GM10248 (cell line): ENCODE data around the gene ZNF646.

ENCODE experiments used
- CTCF ChIA-PET: fragments of 300-600 bp; sonication (Branson Sonifier 250); formaldehyde crosslinking; extraction: SDS; loops from one replicate; lab custom pipeline; 2021; ENCODE audit warnings: antibody characterized with exemption; lab: Yijun Ruan, JAX
- POLR2A ChIA-PET: fragments of 350-650 bp; sonication (Branson Sonifier 250); formaldehyde crosslinking; extraction: SDS; loops from one replicate; lab custom pipeline; 2020; ENCODE audit warnings: antibody characterized with exemption; lab: Yijun Ruan, JAX
- DNase-seq: peaks from one replicate; pipeline ENCODE4 v3.0.0; 2012; ENCODE audit errors: extremely low spot score
- CTCF ChIP-seq: IDR thresholded peaks from 2 replicates; pipeline ENCODE4 v1.5.1; 2012; ENCODE audit warnings: mild to moderate bottlenecking, low read depth; ENCODE audit errors: extremely low read depth, missing control alignments, control extremely low read depth

Gene ZNF646

DNA sequence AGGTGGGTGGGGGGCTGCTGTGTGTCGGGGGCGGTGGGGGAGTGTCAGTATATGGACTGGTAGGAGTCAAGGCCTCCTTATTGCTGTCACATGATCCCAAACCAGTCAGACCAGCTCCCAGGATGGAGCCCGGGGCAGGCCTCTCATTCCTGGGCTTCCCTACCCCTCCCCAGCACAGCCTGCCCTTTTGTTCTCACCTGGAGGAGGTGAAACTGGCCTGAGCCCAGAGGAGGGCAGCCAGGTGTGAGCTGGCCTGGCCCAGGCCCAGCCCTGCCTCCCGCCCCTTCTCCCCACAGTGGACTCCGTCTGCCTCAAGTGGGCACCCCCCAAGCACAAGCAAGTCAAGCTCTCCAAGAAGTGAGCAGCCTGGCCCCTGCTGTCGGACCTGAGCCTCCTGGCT lies 56.7 kb downstream of the ZNF646 start:
- ChIA-PET POLR2A (interaction anchor here (1.3 to 1.9 kb wide), 2 partner anchors 11 to 13 kb away, joined by 3 to 8 read pairs; partner anchors contain the start of gene KAT8), CTCF (interaction anchor here (1.6 to 8.5 kb wide), 3 partner anchors 10 to 13 kb away, joined by 4 to 68 read pairs (median 14); partner anchors contain the start of gene KAT8)
- TF ChIP-seq CTCF: no peak
- no peak for DNase-seq

- no peak for DNase-seq
- no peak for TF ChIP-seq CTCF
- ChIA-PET CTCF (interaction anchor here (0.7 to 8.5 kb wide), 4 partner anchors 10 to 312 kb away, joined by 3 to 68 read pairs (median 4); partner anchors contain the start of genes HSD3B7 and KAT8), POLR2A (interaction anchor here (0.8 to 1.6 kb wide), 3 partner anchors 10 to 14 kb away, joined by 3 to 5 read pairs (median 3); partner anchors contain the start of gene KAT8)
Measured at GRCh38 chr16:31131416-31131815, 57.2 kb downstream of the ZNF646 start.

DNA sequence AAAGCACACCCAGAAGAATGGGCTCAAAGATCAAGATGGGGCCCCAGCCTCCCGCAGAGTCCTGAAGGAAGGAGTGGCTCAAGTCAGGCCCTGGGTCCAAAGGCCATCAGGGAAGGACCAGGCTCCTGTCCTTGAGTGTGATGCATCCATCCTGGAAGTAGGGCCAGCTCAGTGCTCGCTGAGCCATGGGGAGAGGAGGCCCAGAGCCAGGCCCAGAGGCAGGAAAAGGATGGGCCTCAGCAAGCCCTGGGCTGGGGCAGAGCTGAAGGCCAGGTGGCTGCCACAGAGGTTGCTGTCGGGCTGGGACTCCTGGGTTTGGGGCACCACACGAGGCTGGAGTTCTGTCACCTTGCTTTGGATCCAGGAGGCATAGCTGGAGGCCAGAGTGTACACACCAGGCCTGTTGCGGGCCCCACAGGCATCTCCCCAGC lies 57.6 kb downstream of the ZNF646 start:
- CTCF ChIA-PET: interaction anchor here (0.7 to 8.5 kb wide), 4 partner anchors 9 to 312 kb away, joined by 3 to 68 read pairs (median 4); partner anchors contain the start of genes HSD3B7 and KAT8
- no peak for TF ChIP-seq CTCF
- DNase-seq: no peak

DNA sequence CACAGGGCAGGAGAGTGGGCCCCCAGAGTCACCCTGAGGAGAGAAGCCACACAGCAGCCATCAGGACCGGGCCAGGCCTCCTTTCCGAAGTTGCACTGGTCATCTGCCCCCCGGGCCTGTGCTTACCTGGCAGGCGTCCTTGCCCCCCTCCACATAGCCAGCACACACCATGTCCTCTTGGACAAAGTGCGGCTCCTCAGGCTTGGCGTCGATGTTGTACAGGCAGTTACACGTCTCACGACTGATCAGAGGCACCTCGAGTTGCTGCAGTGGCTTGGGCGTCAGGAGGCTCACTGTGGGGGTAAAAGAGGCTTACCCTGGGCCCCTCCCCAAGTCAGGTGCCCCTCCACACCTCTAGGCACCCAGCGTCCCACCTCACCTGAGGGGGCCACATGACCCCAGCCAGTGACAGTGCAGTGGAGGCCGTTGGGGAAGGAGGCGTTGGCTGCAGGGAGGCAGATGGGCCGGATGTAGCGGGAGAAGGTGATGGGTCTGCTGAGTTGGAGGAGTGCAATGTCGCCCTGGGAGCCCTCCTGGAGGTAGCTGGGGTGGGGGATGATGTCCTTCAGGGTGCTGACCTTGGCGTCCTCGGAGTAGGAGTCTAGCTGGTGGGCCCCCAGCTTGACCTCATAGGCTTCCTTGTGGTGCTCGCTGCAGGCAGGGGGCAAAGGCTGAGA lies 58.2 kb downstream of the ZNF646 start:
- TF ChIP-seq CTCF: no peak
- POLR2A ChIA-PET: interaction anchor here (0.8 to 1.6 kb wide), 2 partner anchors 11 to 15 kb away, joined by 3 to 5 read pairs; partner anchors contain the start of gene KAT8
- no peak for DNase-seq
- CTCF ChIA-PET: interaction anchor here (1.0 to 8.5 kb wide), 4 partner anchors 9 to 148 kb away, joined by 3 to 68 read pairs (median 4); partner anchors contain the start of gene HSD3B7

More for the DNA sequence above, 57.6 kb downstream of the ZNF646 start:
- POLR2A ChIA-PET: interaction anchor here (0.8 to 1.6 kb wide), 2 partner anchors 11 to 14 kb away, joined by 3 to 5 read pairs; partner anchors contain the start of gene KAT8

- CTCF ChIA-PET: interaction anchor here (1.0 to 1.9 kb wide), 2 partner anchors 9 to 14 kb away, joined by 3 to 6 read pairs; no protein-coding TSS in a partner anchor
Measured at GRCh38 chr16:31133046-31133501, 58.9 kb downstream of the ZNF646 start.

More at GRCh38 chr16:31133046-31133501, 58.9 kb downstream of the ZNF646 start:
- DNase-seq: no peak
- TF ChIP-seq CTCF: no peak
- POLR2A ChIA-PET: interaction anchor here (1.6 kb wide), 1 partner anchor 16 kb away, joined by 5 read pairs; the partner anchor contains the start of gene KAT8
